Ureter (tissue), 1 donor: ENCODE measurements around the gene CRISPLD2. TPM values are rescaled to one million over a fixed set of nuclear protein-coding genes. Genes with fewer than 3 reads are reported as not detected.
A peak's percentile ranks its signal among the peaks of the same experiment; 100 is the strongest.

ENCODE experiments used
- DNase-seq: peaks from one replicate; pipeline ENCODE4 v3.0.0-alpha.2; 2020; ENCODE audit warnings: low spot score
- total RNA-seq: library from RNA; stranded (reverse); gene quantifications from one replicate; pipeline ENCODE4 v1.2.4, GENCODE V29; 2023
- donor health status: DM: yes; HTN: yes; CAD: no.

Gene CRISPLD2
- total RNA-seq, result 192 TPM

- DNase-seq, result peak; percentile 95
Observed at GRCh38 chr16:84819644-84820304, at the start of gene CRISPLD2. TSS of gene CRISPLD2 (plus strand) at chr16:84819985. CDS start at chr16:84838496, 18,511 bp downstream.

- no peak for DNase-seq
Observed at GRCh38 chr16:84773312-84773711, 46.5 kb upstream of the CRISPLD2 start.

GRCh38 chr16:84774810-84775209 is 45.0 kb upstream of the CRISPLD2 start:
- no peak for DNase-seq

- DNase-seq, result no peak
Observed at GRCh38 chr16:84775262-84775810, 44.4 kb upstream of the CRISPLD2 start.

- DNase-seq, result no peak
Observed at GRCh38 chr16:84777435-84777834, 42.4 kb upstream of the CRISPLD2 start.

- no peak for DNase-seq
Observed at GRCh38 chr16:84778720-84779119, 41.1 kb upstream of the CRISPLD2 start.

GRCh38 chr16:84780063-84780462 is 39.7 kb upstream of the CRISPLD2 start:
- DNase-seq, result no peak

GRCh38 chr16:84780544-84781376 is 39.0 kb upstream of the CRISPLD2 start:
- DNase-seq, result no peak

- DNase-seq, result no peak
Observed at GRCh38 chr16:84782846-84783245, 36.9 kb upstream of the CRISPLD2 start.

- DNase-seq, result peak; percentile 68
Observed at GRCh38 chr16:84785843-84786581, 33.8 kb upstream of the CRISPLD2 start.

- no peak for DNase-seq
Observed at GRCh38 chr16:84786605-84787262, 33.1 kb upstream of the CRISPLD2 start.

GRCh38 chr16:84787263-84787622 is 32.5 kb upstream of the CRISPLD2 start:
- no peak for DNase-seq

- no peak for DNase-seq
Observed at GRCh38 chr16:84788920-84789391, 30.8 kb upstream of the CRISPLD2 start.

- no peak for DNase-seq
Observed at GRCh38 chr16:84789431-84789830, 30.4 kb upstream of the CRISPLD2 start.

GRCh38 chr16:84790301-84790700 is 29.5 kb upstream of the CRISPLD2 start:
- no peak for DNase-seq

GRCh38 chr16:84791088-84791487 is 28.7 kb upstream of the CRISPLD2 start:
- DNase-seq, result no peak

- no peak for DNase-seq
Observed at GRCh38 chr16:84791501-84791900, 28.3 kb upstream of the CRISPLD2 start.

GRCh38 chr16:84794186-84794585 is 25.6 kb upstream of the CRISPLD2 start:
- no peak for DNase-seq

- no peak for DNase-seq
Observed at GRCh38 chr16:84794626-84795025, 25.2 kb upstream of the CRISPLD2 start.

GRCh38 chr16:84795329-84796053 is 24.3 kb upstream of the CRISPLD2 start:
- peak; percentile 82 for DNase-seq
